AG04449 (cell line): ENCODE data around the gene ACMSD.
"Not testable (repeated sequence)": the region's sequence is repeated elsewhere in the genome, so short reads cannot be mapped to it uniquely, and the experiment has no call there.

ENCODE experiments used
- CTCF ChIA-PET: fragments of 350-600 bp; formaldehyde crosslinking; extraction: SDS; loops from one replicate; lab custom pipeline; 2021; ENCODE audit warnings: antibody characterized with exemption; lab: Yijun Ruan, JAX
- POLR2A ChIA-PET: fragments of 400-600, 350-600 bp; formaldehyde crosslinking; extraction: SDS; loops from one replicate; lab custom pipeline; 2020; ENCODE audit warnings: antibody characterized with exemption, inconsistent platforms; lab: Yijun Ruan, JAX
- DNase-seq: peaks from one replicate; pipeline ENCODE4 v3.0.0-alpha.2; 2010; ENCODE audit warnings: low read depth, low spot score
- H3K4me3 ChIP-seq: 2 replicates; pipeline ENCODE4 v1.5.1; 2011; ENCODE audit warnings: low read depth, mild to moderate bottlenecking, control low read depth, low read length
- CTCF ChIP-seq: IDR thresholded peaks from one replicate; pipeline ENCODE4 v1.5.1; 2011; ENCODE audit warnings: mild to moderate bottlenecking, moderate library complexity, low read length, control low read depth, inconsistent platforms; ENCODE audit not compliant: insufficient read depth; ENCODE audit errors: missing control alignments

Gene ACMSD

GRCh38 chr2:134823832-134824231, 14.6 kb upstream of the ACMSD start:
- CTCF ChIA-PET = no interaction called here
- POLR2A ChIA-PET = no interaction called here
- no peak overlapping the region for H3K4me3 ChIP-seq
- no peak for TF ChIP-seq CTCF
- DNase-seq = no peak

GRCh38 chr2:134825716-134826115, 12.7 kb upstream of the ACMSD start:
- DNase-seq, CTCF ChIA-PET, H3K4me3 ChIP-seq, POLR2A ChIA-PET: not testable (repeated sequence)

- ChIA-PET CTCF (no interaction called here), POLR2A (no interaction called here)
- no peak for DNase-seq
- TF ChIP-seq CTCF = no peak
- no peak overlapping the region for H3K4me3 ChIP-seq
These were observed 2.9 kb upstream of the ACMSD start for GRCh38 chr2:134835471-134835870.

- ChIA-PET CTCF (no interaction called here), POLR2A (interaction anchor here (0.6 to 1.0 kb wide), 3 partner anchors 21 to 133 kb away, joined by 3 to 4 read pairs (median 3); no protein-coding TSS in a partner anchor)
- H3K4me3 ChIP-seq = no peak overlapping the region
- DNase-seq = peak; percentile 87
- no peak for TF ChIP-seq CTCF
These were observed 1.4 kb upstream of the ACMSD start for GRCh38 chr2:134836986-134837385.

GRCh38 chr2:134839649-134840048, 1.2 kb downstream of the ACMSD start:
- ChIA-PET POLR2A (no interaction called here), CTCF (interaction anchor here (0.8 to 1.0 kb wide), 2 partner anchors 379 to 389 kb away, joined by 3 to 4 read pairs; no protein-coding TSS in a partner anchor)
- TF ChIP-seq CTCF = no peak
- no peak for DNase-seq
- no peak overlapping the region for H3K4me3 ChIP-seq

- ChIA-PET POLR2A (no interaction called here), CTCF (no interaction called here)
- DNase-seq = no peak
- no peak for TF ChIP-seq CTCF
- H3K4me3 ChIP-seq = no peak overlapping the region
These were observed 4.6 kb downstream of the ACMSD start for GRCh38 chr2:134842930-134843490.

- DNase-seq = no peak
- TF ChIP-seq CTCF = no peak
- CTCF ChIA-PET = no interaction called here
- H3K4me3 ChIP-seq = no peak overlapping the region
- POLR2A ChIA-PET = no interaction called here
These were observed 5.6 kb downstream of the ACMSD start for GRCh38 chr2:134843968-134844367.
